Measurements from ENCODE around the gene BHLHE41. TPM values are rescaled to one million over a fixed set of nuclear protein-coding genes. Genes with fewer than 3 reads are reported as not detected.

Gene BHLHE41
- total and polyA plus RNA-seq, 4 donors = 0.17 to 0.29 (median 0.23) TPM; not detected in 1

GRCh38 chr12:26131936-26132335 lies 7.1 kb upstream of the BHLHE41 start:
- peaks cover 0 to 11% (median 6%) of the 10 kb centered on the region in 4 donors for H3K27me3 ChIP-seq (ENCODE audit: control insufficient read depth in 4 of 4, insufficient read depth in 4 of 4, low read length in 3 of 4)
- H3K27ac ChIP-seq (ENCODE audit: low read depth in 1 of 2, low read length in 2 of 2) = no peak overlapping the region
- H3K9me3 ChIP-seq (ENCODE audit: control insufficient read depth in 4 of 4, low read length in 3 of 4) = no peaks in the 10 kb centered on the region
- no peak for TF ChIP-seq MAX (IDR thresholded peaks at IDR 0.05)
- no peak for TF ChIP-seq HNF4A (conservative IDR thresholded peaks at IDR 0.05)
- H3K4me1 ChIP-seq (ENCODE audit: control insufficient read depth in 4 of 4, insufficient read depth in 4 of 4, low read length in 3 of 4) = peaks cover 0 to 3% (median under 1%) of the 10 kb centered on the region in 4 donors
- WGBS = 76% methylated on average over 1 of the region's 1 CpG
- no peak overlapping the region for H3K9ac ChIP-seq (ENCODE audit: low read depth in 1 of 2, low read length in 2 of 2)
- H3K36me3 ChIP-seq (ENCODE audit: control insufficient read depth in 4 of 4, insufficient read depth in 3 of 4, low read depth in 1 of 4, low read length in 3 of 4) = no peaks in the 10 kb centered on the region
- H3K4me3 ChIP-seq (ENCODE audit: low read depth in 1 of 3, low read length in 3 of 3) = no peak overlapping the region
- no peak for DNase-seq (ENCODE audit: low spot score)

GRCh38 chr12:26130728-26131127 lies 5.9 kb upstream of the BHLHE41 start:
- Histone ChIP-seq H3K36me3 (ENCODE audit: control insufficient read depth in 4 of 4, insufficient read depth in 3 of 4, low read depth in 1 of 4, low read length in 3 of 4) (no peaks in the 10 kb centered on the region), H3K9me3 (ENCODE audit: control insufficient read depth in 4 of 4, low read length in 3 of 4) (no peaks in the 10 kb centered on the region), H3K4me1 (ENCODE audit: control insufficient read depth in 4 of 4, insufficient read depth in 4 of 4, low read length in 3 of 4) (peaks cover 5 to 15% (median 11%) of the 10 kb centered on the region in 4 donors), H3K27ac (ENCODE audit: low read depth in 1 of 2, low read length in 2 of 2) (no peak overlapping the region), H3K27me3 (ENCODE audit: control insufficient read depth in 4 of 4, insufficient read depth in 4 of 4, low read length in 3 of 4) (peaks cover 0 to 11% (median 6%) of the 10 kb centered on the region in 4 donors), H3K9ac (ENCODE audit: low read depth in 1 of 2, low read length in 2 of 2) (no peak overlapping the region), H3K4me3 (ENCODE audit: low read depth in 1 of 3, low read length in 3 of 3) (no peak overlapping the region)
- no peak for DNase-seq (ENCODE audit: low spot score)
- 68% methylated on average over 3 of the region's 3 CpGs for whole genome bisulfite sequencing
- TF ChIP-seq CTCF (IDR thresholded peaks at IDR 0.05; ENCODE audit: low read depth, low read length, missing input control) (no peak), ZBTB33 (IDR thresholded peaks at IDR 0.05) (no peak), GABPA (IDR thresholded peaks at IDR 0.05 in 1 of 2, conservative IDR thresholded peaks at IDR 0.05 in 1 of 2) (no peak), MAX (IDR thresholded peaks at IDR 0.05) (no peak), FOXA1 (IDR thresholded peaks at IDR 0.05) (no peak), FOXA2 (IDR thresholded peaks at IDR 0.05) (no peak), HNF4G (IDR thresholded peaks at IDR 0.05) (no peak), REST (IDR thresholded peaks at IDR 0.05) (no peak), NR2F2 (IDR thresholded peaks at IDR 0.05) (no peak), JUND (IDR thresholded peaks at IDR 0.05) (no peak), HNF4A (conservative IDR thresholded peaks at IDR 0.05) (no peak)

All from liver (tissue), 9 donors.